ENCODE measurements around the gene TIMM17B.

- TF ChIP-seq CTCF (IDR thresholded peaks at IDR 0.05) (no peak), POLR2A (IDR thresholded peaks at IDR 0.05) (no peak), EP300 (IDR thresholded peaks at IDR 0.05; ENCODE audit: low read depth) (no peak), POLR2AphosphoS5 (IDR thresholded peaks at IDR 0.05) (no peak)
Measured at GRCh38 chrX:48902776-48903175, 5.2 kb upstream of the TIMM17B start.

Measured in transverse colon (tissue), 4 donors.